Anterior cingulate cortex (tissue), 58 donors: ENCODE results near the gene CDCA7L.

Experiments used
- DNase-seq, 58 donors: peaks; one replicate each; lab custom pipeline; 2025; lab: John Stamatoyannopoulos, UW

Gene CDCA7L

DNA sequence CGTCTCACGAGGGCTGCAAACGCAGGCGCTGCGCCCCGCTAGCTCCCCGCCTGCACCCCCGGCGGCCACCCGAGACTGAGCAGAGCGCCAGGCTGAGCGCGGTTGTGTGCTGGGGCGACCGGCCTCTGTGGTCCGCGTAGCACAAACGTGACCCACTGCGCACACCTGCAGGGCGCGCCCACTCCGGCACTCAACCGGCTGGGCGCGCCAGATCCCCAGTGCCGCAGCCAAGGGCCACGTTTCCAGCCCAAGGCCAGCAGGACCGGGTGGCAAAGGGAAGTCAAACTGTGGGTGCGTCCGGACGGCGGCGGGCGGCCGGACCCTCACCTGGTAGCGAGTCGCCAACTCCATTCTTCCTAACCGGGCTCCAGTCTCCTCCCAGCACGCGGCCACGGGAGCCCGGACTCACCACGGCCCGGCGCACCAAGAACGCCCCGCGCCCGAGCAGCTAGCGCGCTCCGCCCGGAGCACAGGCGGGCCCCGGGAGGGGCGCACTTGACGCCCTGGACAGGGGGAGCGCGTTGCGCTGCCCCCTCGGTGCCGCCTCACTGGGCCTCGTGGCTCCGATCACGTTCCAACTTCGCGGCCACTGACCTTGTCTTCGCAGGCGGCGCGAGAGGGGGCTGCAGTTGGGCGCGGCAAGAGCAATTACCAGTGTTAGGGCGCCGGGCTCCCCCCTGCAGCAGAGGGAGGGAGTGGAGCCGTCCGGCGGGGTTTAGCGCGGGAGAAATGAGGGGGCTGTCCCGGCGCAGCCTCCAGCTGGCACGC lies at the start of gene CDCA7L:
Gene CDCA7L (minus strand): TSS at position 446 of the 768 bp plus-strand sequence. CDS start 95 bp downstream, at position 351.
- peak in 51 of 58 donors; percentile 9 to 82 (median 55) for DNase-seq

DNA sequence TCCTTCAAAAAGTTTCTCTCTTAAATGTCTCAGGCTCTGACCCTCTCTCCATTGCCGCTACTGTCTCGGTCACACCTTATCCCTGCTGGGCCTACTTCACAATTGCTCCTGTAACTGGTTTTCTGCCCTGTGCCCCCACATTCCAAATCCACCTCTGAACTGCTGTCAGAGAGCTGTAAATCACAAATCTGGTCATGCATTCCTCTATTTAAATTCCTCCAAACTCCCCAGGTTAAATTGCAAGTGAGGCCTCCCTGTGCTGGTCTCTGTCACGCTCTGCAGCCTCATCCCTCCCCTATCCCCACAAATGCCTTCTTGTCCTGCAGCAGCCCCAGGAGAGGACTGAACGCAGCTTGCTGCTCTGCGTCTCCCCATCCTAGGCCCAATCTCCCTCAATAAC lies 40.4 kb upstream of the CDCA7L start:
- no peak for DNase-seq

- no peak for DNase-seq
Observed at GRCh38 chr7:21984042-21984441, 38.3 kb upstream of the CDCA7L start.

- DNase-seq: no peak
Observed at GRCh38 chr7:21983056-21983455, 37.4 kb upstream of the CDCA7L start.

DNA sequence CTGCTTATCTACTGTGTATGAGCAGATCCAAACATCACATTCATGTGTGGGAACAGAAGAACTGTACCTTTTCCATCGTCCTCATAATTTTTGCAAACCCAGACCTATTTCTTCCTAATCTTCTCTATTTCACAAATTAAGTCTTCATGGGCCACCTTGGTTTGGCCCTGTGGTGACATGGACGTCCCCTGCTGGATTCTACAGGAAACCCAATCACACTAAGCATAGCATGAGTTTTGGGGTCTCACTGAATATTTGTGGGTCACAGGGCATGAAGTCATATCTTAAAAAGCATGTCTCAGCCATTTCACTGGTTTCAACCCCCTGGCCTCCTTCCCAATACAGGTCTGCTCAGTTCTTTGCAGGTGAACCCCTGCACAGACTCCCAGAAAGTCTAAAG lies 35.8 kb upstream of the CDCA7L start:
- DNase-seq: no peak

GRCh38 chr7:21980926-21981500 lies 35.3 kb upstream of the CDCA7L start:
- DNase-seq: no peak

- no peak for DNase-seq
Observed at GRCh38 chr7:21972397-21972784, 26.7 kb upstream of the CDCA7L start.

- no peak for DNase-seq
Observed at GRCh38 chr7:21971780-21972396, 26.2 kb upstream of the CDCA7L start.

GRCh38 chr7:21969822-21970221 lies 24.1 kb upstream of the CDCA7L start:
- DNase-seq: no peak

DNA sequence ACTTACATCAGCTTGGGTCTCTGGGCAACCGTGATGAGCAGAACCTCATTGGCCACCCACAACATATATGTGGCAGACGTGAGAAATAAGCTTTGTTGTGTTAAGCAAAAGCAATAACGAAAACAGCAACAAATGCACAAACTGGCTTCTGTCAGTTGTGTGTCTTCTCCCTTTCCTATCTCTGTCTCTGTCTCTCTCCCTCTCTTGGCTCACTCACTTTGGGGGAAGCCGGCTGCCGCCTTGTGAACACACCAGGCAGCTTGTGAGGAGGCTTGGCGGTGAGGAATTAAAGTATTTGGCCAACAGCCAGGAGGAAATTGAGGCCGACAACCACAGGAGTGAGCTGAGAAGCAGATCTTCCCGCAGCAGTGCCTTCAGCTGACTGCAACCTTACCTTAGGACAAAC lies 21.9 kb upstream of the CDCA7L start:
- peak in 1 of 58 donors; percentile 14 for DNase-seq

DNA sequence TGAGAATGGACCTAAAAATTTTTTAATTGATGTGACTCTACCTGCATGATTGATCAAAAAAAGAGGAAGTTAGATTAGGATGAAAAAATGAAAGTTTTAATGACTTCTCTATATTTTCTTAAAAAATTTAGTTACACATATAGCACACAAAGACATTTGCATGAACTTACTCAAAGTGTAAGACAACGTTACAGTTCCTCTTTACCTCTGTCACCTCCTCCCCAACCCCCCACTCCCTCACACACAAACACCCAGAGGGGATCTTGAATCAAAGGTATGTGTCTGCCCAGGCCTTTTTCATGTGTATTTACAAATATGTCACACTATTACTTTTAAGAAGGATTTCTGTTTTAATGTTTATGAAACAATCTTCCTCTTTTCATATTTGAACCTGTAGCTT lies 20.6 kb upstream of the CDCA7L start:
- no peak for DNase-seq

DNA sequence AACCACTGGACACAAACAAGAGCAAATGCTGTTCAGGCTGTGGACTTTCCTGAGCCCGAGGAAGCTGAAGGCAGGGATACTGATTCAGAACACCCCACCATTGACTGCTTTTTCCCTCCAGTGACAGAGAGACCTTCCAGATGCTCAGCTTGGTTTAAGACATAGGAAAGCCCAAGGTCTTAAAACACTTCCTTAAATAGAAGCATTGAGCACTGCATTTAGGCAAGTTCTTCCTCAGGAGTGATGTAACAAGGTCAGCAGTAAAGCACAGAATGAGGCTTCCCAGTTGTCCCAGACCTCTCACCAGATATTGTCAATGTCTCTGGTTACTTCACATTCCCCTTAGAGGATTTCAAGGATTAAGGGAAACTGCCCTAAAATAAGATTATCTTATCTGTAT lies 19.6 kb upstream of the CDCA7L start:
- no peak for DNase-seq

DNA sequence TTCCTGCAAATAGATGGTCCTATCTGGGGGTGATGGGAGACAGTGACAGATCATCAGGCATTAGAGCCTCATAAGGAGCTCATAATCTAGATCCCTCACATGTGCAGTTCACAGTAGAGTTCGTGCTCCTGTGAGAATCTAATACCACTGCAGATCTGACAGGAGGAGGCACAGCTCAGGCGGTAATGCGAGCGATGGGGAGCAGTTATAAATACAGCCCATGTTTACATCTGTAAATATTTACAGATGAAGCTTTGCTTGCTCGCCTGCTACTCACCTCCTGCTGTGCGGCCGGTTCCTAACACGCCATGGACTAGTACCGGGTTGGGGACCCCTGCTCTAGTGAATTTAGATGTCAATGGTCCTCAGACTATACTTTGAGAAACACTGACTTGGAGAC lies 17.0 kb upstream of the CDCA7L start:
- no peak for DNase-seq

GRCh38 chr7:21960922-21961321 lies 15.2 kb upstream of the CDCA7L start:
- DNase-seq: no peak

- no peak for DNase-seq
Observed at GRCh38 chr7:21959387-21959776, 13.7 kb upstream of the CDCA7L start.

DNA sequence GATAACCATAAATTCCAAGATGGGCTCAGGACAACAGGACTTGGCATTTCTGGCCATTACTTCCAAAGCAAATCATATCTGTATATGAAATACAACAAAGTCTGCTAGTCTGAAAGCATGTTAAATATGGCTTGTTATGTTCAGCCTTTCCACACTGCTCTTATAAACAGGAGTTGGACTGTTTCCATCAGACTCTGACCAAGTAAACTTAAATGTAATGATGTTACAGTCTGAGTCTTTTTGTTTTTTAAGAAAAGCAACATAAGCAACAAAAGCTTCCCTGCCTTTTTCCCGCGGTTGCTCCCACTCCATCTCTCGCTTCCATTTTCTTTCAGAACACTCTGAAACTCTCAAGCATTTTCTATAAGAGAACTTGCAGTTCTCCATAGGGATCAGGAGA lies 8.1 kb upstream of the CDCA7L start:
- no peak for DNase-seq

- no peak for DNase-seq
Observed at GRCh38 chr7:21948887-21949540, 3.3 kb upstream of the CDCA7L start.

DNA sequence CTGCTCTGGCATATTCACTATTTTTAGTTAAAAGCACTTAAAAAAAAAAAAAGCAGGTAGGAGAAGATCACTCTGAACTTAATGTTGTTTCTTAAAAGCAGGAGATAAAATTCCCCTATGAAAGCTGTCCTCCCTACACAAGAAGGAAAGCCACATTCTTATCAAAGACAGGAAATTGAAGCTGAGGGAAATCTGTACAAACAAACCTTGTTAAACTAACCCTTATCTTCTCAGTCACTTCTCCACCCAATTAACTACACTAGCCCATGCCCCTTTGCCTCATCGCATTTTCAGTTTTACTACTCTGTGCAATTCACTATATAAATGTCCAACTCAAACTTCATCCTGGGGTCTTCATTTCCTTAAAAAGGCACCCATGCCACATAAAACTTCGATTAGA lies 2.7 kb upstream of the CDCA7L start:
- DNase-seq: no peak

DNA sequence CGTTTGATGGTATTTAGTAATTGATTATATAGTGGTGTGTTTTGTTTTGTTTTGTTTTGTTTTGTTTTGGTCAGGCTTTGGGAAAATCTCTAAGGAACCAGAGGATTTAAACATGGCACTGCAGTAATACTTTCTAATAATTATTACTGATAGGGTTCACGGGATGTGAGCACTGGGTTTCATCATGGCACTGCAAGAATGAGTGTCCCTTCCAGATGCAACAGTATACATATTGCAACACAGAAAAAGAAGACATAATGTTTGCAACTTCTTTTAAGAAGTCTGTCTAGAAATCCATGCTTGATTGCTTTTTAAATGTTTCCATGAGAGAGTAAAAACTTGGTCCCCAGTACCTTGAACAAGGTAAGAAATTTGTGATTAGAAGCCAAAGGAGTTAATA lies 2.2 kb upstream of the CDCA7L start:
- DNase-seq: no peak

- DNase-seq: no peak
Observed at GRCh38 chr7:21947056-21947455, 1.4 kb upstream of the CDCA7L start.

DNA sequence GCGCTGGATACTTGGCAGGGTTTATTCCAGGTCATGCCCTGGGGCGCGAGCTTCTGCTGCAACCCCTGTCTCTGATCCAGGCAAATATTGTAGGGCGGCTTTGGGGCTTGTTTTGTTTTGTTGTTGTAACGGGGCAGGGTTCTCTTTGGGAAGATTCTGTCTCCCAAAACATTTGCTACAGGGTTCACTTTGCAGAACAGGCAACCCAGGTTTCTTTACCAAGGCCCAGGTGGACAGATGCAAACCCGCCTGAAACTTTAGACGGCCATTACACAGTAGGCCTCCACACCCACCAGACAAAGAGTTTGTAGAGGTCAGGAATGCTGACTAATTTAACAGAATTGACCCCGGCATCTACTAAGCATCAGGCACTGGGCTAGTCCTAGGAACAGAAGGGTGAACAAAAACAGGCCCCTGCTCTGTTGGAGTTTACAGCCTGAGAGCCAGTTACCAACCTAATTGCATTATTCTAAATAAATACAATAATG lies 567 bp upstream of the CDCA7L start:
- DNase-seq: no peak
